GM06990 (cell line): ENCODE measurements around the gene GGT1.

Source experiments
- DNase-seq: peaks from one replicate; pipeline ENCODE4 v3.0.0-alpha.2; 2011; ENCODE audit not compliant: insufficient read length; ENCODE audit errors: extremely low read depth
- H3K27me3 ChIP-seq: replicated peaks from 2 replicates; pipeline ENCODE4 v1.6.0; 2011; ENCODE audit warnings: low read length; ENCODE audit not compliant: control insufficient read depth, insufficient read depth
- H3K36me3 ChIP-seq: 2 replicates; pipeline ENCODE4 v1.5.1; 2011; ENCODE audit warnings: low read length; ENCODE audit not compliant: control insufficient read depth, insufficient read depth
- H3K4me3 ChIP-seq: replicated peaks from 2 replicates; pipeline ENCODE4 v1.5.1; 2011; ENCODE audit warnings: low read depth, mild to moderate bottlenecking, control low read depth, low read length
- TF ChIP-seq, protein P1 (sequence below): IDR thresholded peaks from 2 replicates; pipeline ENCODE4 v1.5.1; 2011; ENCODE audit warnings: low read length, control low read depth, mild to moderate bottlenecking, inconsistent platforms; ENCODE audit not compliant: insufficient read depth, poor library complexity, severe bottlenecking

Gene GGT1

DNA sequence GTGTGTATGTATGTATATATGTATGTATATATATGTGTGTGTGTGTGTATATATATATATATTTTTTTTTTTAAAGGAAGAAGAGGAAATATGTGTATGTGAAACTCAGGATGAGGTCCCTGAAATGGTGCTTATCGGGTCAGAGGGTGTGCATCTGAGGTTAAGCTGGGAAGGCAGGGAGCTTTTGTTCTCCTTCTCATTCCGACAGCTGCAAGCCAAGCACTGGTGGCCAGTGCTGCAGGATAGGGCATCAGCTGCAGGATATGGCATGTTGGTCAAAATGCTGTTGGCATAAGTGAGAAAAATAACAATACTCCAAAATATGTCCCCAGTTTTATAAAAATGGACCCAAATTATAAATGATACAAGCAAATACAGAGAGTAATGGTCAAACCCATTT is 39.7 kb upstream of the GGT1 start:
- TF ChIP-seq, protein P1, sequence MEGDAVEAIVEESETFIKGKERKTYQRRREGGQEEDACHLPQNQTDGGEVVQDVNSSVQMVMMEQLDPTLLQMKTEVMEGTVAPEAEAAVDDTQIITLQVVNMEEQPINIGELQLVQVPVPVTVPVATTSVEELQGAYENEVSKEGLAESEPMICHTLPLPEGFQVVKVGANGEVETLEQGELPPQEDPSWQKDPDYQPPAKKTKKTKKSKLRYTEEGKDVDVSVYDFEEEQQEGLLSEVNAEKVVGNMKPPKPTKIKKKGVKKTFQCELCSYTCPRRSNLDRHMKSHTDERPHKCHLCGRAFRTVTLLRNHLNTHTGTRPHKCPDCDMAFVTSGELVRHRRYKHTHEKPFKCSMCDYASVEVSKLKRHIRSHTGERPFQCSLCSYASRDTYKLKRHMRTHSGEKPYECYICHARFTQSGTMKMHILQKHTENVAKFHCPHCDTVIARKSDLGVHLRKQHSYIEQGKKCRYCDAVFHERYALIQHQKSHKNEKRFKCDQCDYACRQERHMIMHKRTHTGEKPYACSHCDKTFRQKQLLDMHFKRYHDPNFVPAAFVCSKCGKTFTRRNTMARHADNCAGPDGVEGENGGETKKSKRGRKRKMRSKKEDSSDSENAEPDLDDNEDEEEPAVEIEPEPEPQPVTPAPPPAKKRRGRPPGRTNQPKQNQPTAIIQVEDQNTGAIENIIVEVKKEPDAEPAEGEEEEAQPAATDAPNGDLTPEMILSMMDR, result no peak
- no peak overlapping the region for H3K4me3 ChIP-seq
- no peak for DNase-seq
- peaks cover 26% of the 10 kb centered on the region for H3K36me3 ChIP-seq
- no peaks in the 10 kb centered on the region for H3K27me3 ChIP-seq

DNA sequence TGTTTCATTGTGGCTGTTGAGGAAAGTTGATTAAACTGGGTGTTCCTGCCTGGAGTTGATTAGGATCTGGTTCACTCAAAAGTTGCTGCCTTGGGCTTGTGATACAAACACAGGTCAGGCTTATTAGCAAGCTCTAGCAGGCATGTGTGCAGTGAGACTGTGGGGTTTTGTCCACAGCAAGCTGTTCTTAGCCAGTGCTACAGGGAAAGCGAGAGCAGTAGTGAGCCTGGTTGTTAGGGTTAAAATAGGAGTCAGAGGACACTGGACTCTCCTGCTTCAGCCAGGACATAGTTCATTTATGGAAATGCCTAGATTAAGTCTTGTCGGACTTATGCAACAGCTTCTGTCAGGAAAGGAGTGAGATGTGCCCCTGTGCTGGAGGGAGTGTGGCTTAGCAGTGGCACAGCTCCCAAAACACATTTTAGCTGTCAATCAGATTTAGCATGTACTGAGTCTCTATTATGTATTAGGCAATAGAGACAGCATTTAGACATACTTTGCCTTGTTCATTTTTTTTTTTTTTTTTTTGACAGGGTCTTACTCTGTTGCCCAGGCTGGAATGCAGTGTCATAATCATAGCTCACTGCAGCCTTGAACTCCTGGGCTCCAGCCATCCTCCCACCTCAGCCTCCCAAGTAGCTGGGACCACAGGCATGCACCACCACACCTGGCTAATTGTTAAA is 38.5 kb upstream of the GGT1 start:
- Histone ChIP-seq H3K36me3 (peaks cover 28% of the 10 kb centered on the region), H3K4me3 (no peak overlapping the region), H3K27me3 (no peaks in the 10 kb centered on the region)
- DNase-seq, result no peak
- TF ChIP-seq, protein P1, result no peak

DNA sequence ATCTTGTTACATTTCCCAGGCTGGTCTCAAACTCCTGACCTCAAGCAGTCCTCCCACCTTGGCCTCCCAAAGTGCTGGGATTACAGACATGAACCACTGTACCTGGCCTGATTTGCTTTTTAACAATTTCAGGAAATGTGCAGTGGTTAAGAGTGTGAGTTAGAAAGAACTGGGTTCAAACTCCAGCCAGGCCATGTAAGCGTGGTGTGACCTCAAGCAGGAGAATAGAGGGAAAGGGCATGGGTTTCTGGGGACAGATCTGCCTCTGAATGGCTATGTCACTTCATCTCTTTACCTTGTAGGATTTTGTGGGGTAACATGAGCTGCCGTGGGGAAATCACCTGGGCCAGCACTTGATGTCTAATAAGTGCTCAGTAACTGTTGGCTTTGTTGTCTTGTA is 37.9 kb upstream of the GGT1 start:
- Histone ChIP-seq H3K4me3 (no peak overlapping the region), H3K36me3 (peaks cover 33% of the 10 kb centered on the region), H3K27me3 (no peaks in the 10 kb centered on the region)
- no peak for DNase-seq
- TF ChIP-seq, protein P1, result no peak

DNA sequence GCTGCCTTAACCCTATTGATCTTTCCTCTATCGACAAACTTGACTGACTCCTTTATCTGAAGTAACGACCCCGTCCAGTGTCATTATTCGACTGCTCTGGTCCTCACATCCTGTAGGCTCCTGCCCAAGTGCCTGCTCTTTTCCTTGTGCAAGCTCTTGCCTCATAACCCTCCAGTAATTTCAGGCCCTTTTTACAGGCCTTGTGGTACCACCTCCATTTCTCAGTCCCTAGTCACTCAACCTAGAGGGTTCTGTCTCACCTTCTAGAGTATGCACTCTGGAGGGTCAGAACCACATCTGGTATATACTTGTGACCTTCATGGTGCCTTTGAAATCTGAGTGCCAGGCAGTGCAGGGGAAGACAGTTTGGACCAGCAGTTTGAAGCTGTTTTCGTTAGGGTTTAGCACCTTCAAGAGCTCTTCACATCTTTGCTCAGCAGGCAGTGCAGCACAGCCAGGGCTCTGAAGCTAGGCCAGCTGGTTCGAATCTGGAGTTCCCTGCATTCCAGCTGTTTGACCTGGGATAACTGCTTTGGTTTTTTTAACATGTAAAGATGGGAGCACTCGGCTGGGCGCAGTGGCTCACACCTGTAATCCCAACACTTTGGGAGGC is 36.0 kb upstream of the GGT1 start:
- Histone ChIP-seq H3K36me3 (peaks cover 30% of the 10 kb centered on the region), H3K4me3 (no peak overlapping the region), H3K27me3 (no peaks in the 10 kb centered on the region)
- TF ChIP-seq, protein P1, result no peak
- no peak for DNase-seq

DNA sequence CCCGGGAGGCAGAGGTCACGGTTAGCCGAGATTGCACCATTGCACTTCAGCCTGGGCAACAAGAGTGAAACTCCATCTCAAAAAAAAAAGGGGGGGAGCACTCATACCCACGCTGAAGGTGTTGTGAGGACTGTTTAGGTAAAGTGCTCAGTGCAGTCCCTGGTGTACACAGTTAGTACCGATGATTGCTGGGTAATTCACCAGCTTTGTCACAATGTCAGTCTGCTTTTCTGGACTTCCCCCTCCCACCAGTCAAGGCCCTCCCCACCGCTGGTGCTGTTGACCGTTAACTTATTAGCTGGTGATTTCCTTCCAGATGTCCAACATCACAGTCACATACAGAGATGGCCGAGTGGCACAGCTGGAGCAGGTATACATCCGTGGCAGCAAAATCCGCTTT is 35.3 kb upstream of the GGT1 start:
- Histone ChIP-seq H3K4me3 (no peak overlapping the region), H3K27me3 (no peaks in the 10 kb centered on the region), H3K36me3 (peaks cover 29% of the 10 kb centered on the region)
- DNase-seq, result no peak
- TF ChIP-seq, protein P1, result no peak
